NCI-H748 (cell line): ENCODE data around the gene FNDC11.
A peak's percentile ranks its signal among the peaks of the same experiment; 100 is the strongest.

Experiments used
- DNase-seq: peaks from one replicate; lab custom pipeline; 2025; ENCODE audit not compliant: unreplicated experiment; lab: John Stamatoyannopoulos, UW

Gene FNDC11

GRCh38 chr20:63539441-63540370 is 14.3 kb upstream of the FNDC11 start:
- no peak for DNase-seq

GRCh38 chr20:63540417-63541186 is 13.4 kb upstream of the FNDC11 start:
- DNase-seq = no peak

- DNase-seq = no peak
Observed at GRCh38 chr20:63541371-63541770, 12.6 kb upstream of the FNDC11 start.

GRCh38 chr20:63542031-63542559 is 11.9 kb upstream of the FNDC11 start:
- DNase-seq = no peak

GRCh38 chr20:63542696-63543095 is 11.3 kb upstream of the FNDC11 start:
- no peak for DNase-seq

- DNase-seq = no peak
Observed at GRCh38 chr20:63543131-63543530, 10.8 kb upstream of the FNDC11 start.

- no peak for DNase-seq
Observed at GRCh38 chr20:63543733-63544132, 10.2 kb upstream of the FNDC11 start.

GRCh38 chr20:63544241-63544957 is 9.6 kb upstream of the FNDC11 start:
- DNase-seq = peak; percentile 8

- DNase-seq = no peak
Observed at GRCh38 chr20:63544958-63545516, 8.9 kb upstream of the FNDC11 start.

GRCh38 chr20:63545814-63546213 is 8.1 kb upstream of the FNDC11 start:
- DNase-seq = no peak

- DNase-seq = no peak
Observed at GRCh38 chr20:63546256-63546955, 7.6 kb upstream of the FNDC11 start.

GRCh38 chr20:63546956-63547724 is 6.8 kb upstream of the FNDC11 start:
- DNase-seq = no peak

GRCh38 chr20:63547725-63548480 is 6.1 kb upstream of the FNDC11 start, which contains the start of gene SRMS:
Gene SRMS (minus strand): TSS chr20:63547749. CDS start chr20:63547463, 286 bp downstream.
- DNase-seq = no peak

GRCh38 chr20:63548542-63548941 is 5.4 kb upstream of the FNDC11 start:
- DNase-seq = no peak

- DNase-seq = no peak
Observed at GRCh38 chr20:63549019-63549418, 4.9 kb upstream of the FNDC11 start.

GRCh38 chr20:63549679-63550282 is 4.2 kb upstream of the FNDC11 start:
- no peak for DNase-seq

- DNase-seq = no peak
Observed at GRCh38 chr20:63551068-63551467, 2.9 kb upstream of the FNDC11 start.
